ENCODE measurements around the gene GAL.

Gene GAL

DNA sequence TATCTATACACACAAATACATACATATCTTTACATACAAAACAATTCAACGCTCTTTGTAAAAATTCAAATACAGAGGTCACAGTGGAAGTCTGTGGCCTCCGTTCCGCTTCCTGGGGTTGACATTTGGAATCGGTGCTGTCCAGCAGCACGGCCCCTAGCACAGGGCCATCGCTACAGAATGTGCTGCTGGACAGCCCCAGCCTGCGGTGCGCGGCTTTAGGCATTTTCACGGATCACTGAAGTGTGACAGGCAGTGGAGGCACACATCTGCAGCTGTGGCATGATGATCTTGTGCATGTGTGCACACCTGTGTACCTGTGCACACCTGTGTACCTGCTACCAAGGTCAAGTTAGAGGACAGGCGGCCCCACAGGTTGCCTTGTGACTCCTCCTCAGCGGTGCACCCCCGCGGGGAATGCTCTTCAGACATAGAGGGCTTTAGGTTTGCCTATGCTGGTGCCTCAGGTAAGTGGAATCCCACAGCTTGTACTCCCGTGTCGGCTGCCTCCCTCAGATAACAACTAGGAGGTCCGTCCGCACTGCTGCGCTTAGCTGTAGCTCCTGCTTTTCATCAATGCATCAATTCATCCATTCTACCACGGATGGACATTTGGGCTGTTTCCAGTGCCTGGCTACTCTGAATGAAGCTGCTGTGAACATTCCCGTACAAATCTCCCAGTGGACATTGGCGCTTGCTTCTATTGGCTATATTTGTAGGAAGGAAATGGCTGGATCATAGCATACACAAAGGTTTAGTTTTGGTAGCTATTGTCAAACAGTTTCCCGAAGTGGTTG, 29.9 kb downstream of the GAL start:
- DNase-seq: no peak

DNA sequence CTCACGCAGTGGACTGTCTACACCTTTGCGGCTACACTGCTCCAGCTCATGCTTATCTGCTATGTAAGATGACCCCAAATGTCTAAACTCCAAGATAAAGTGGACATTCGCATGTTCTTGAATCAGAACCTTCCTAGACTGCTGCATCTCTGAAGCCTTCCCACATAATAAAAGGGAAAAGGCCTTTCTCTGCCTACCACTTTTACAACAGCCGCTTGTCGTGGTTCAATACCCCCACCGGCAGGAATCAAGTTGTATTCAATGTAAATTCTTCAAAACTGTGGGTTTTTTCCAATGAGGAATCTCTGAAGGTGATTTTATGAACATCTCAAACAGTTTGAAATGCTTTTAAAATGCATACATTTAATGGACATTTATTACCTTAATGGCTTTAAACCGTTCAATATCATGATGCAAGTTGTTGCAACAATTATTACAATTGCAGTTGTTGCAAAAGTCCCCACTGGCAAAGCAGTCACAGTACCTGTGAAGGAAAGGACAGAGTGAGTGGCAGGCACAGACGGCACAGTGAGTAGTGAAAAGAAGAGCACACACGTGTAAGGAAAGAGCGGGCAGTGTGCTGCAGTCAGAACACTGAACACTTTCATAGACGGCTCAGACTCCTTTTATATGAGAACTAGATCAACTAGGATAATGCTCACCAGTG, 31.2 kb downstream of the GAL start:
- no peak for DNase-seq

DNA sequence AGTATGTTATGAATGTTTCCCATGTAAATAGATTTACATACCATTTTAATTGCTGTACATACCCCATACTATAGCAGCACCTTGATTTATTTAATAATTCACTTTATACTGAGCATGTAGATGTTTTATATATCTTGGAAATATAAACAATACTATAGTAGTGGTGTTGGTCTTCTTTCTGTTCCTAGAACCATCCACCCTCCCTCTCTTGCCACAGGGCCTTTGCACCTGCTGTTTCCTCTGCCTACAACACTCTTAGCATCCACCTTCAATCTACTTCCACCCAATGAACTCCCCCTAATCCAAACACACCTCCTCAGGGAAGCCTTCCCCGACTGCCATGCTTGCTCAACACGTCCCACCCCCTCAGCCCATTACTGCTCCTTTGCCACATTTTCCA, 36.7 kb downstream of the GAL start:
- no peak for DNase-seq

DNA sequence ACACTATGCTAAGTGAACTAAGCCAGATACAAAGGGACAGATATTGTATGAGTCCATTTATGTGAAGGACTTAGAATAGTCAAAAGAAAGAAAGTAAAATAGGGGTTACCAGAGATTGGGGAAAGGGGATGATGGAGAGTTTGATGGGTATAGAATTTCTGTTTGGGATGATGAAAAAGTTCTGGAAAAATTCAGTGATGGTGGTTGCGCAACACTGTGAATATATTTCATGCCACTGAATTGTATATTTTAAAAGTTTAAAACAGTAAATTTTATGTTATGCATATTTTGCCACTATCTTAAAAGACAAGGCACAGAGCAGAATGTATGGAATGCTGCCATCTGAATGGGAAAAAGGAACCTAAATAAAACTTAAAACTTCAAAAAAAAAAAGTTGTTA, 37.8 kb downstream of the GAL start:
- no peak for DNase-seq

DNA sequence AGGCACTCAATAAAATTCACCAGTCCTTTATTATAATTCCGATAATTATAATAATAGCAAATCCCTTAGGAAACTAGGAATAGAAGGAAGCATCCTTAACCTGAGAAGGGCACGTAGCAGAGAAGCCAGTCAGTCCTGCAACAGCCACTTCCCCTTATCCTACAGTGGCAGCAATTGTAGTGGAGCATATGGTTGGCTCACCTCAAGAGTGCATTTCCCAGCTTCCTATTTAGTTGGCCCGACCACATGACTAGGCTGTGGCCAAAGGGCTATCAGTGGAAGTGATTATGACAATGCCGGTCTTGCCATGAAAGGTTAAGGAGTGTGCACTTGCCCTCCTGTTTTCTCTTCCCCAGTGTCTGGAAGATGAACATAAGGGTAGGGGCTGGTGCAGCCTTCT, 39.9 kb downstream of the GAL start:
- no peak for DNase-seq

DNA sequence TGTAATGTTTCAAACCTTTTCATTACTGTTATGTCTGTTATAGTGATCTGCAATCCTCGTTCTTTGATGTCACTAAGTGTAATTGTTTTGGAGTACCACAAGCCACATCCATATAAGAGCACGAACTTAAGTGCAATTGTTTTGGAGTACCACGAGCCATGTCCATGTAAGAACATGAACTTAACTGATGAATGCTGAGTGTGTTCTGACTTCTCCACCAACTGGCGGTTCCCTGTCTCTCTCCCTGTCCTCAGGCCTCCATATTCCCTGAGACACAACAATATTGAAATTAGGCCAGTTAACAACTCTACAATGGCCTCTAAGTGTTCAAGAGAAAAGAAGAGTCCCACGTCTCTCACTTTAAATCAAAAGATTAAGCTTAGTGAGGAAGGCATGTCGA, 43.4 kb downstream of the GAL start:
- DNase-seq: no peak

DNA sequence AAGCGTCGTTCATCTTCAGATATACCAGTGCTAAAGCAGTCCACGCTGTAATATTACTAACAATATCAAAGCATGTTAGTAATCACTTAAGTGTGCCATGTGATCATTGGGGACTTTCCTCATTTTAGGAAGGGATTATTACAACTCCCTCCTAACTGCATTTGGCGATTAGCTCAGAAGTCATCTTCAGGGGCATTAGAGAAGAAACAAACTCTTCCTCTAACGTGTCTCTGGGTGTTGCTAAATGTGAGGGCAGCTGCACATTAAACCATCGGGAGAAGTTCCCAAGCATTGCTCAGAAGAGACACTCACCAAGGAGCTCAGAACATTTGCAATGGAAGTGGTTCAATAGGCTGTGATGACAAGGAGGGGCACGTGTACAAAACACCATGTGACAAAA, 49.8 kb downstream of the GAL start:
- DNase-seq: no peak

DNA sequence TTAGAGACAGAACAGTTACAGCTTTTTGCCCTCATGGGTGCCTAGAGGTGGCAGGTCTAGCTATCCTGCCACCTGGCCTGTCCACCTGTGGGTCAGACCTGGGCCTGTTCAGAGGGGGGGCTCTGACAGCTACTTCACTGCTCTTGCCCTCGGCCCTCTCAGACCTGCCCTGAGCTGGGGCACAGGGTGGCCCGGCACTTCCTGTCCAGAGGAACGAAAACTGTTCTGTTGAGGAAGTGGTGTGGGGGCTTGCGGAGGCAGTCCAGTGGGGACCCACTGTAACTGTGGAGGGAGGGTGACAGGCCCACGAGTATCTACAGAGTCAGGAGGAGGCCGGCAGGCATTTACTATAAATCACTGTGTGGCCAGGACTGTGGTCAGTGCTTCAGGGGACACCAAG, 50.8 kb downstream of the GAL start:
- DNase-seq: no peak

DNA sequence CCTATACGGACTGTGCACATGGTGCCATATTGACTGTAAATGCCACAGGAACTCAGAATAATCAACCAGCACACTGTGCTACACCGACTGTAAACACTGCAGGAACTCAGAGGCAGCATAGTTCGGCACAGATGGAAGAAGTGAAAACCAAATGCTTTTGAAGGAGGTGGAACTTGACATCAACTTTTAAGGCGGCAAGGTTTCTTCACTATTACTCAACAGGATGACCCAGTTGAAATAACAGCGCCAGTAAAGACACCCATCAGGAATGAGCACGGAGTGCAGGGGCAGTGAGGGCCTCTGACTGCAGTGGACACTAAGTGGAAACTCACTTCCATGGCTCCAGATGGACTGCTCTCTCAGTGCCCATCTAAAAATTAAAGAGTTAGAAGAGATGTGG, 51.3 kb downstream of the GAL start:
- no peak for DNase-seq
